Measurements from ENCODE around the gene TRIM66. TPM values are rescaled to one million over a fixed set of nuclear protein-coding genes. Genes with fewer than 3 reads are reported as not detected.

TRIM66 gene
- total RNA-seq, 4 donors from 2014 or later: 3.3 to 13.0 (median 6.2) TPM

DNA sequence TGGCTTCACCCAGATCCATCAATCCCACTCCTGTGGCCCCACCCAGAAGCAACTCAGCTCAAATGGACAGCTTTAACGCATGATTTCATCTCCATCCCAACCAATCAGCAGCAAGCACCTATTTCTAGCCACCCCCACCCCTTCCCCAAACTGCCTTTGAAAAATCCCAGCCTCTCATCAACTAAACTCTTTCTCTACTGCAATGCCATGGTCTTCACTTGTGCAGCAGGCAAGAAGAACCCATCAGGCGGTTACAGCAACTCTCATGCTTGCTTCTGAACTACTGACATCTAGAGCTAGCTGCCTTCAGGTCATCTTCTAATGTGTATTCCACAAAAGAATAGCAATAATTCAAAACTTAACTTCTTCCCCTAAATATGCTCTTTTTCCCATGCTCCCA is 46.3 kb downstream of the TRIM66 start:
- peak in 1 of 2 donors; percentile 1 for DNase-seq (ENCODE audit: low spot score in 2 of 2)
- no peak overlapping the region for H3K4me3 ChIP-seq (ENCODE audit: low read depth, poor library complexity, severe bottlenecking)
- intact Hi-C loops (cut with DNase I; ENCODE audit: low total_unique reads): no loop called here
- TF ChIP-seq POLR2A (IDR thresholded peaks at IDR 0.05): no peak
- no peak for TF ChIP-seq CTCF (IDR thresholded peaks at IDR 0.05)
- 95 to 98% methylated on average over 2 of the region's 2 CpGs for WGBS, 2 donors

- no peak for TF ChIP-seq CTCF (IDR thresholded peaks at IDR 0.05)
- no peak for TF ChIP-seq POLR2A (IDR thresholded peaks at IDR 0.05)
- no peak for DNase-seq (ENCODE audit: low spot score in 2 of 2)
- 96 to 97% methylated on average over 6 of the region's 6 CpGs for WGBS, 2 donors
- intact Hi-C loops (cut with DNase I; ENCODE audit: low total_unique reads): no loop called here
- H3K4me3 ChIP-seq (ENCODE audit: low read depth, poor library complexity, severe bottlenecking): no peak overlapping the region
Measured at GRCh38 chr11:8634498-8634897, 48.0 kb downstream of the TRIM66 start.

DNA sequence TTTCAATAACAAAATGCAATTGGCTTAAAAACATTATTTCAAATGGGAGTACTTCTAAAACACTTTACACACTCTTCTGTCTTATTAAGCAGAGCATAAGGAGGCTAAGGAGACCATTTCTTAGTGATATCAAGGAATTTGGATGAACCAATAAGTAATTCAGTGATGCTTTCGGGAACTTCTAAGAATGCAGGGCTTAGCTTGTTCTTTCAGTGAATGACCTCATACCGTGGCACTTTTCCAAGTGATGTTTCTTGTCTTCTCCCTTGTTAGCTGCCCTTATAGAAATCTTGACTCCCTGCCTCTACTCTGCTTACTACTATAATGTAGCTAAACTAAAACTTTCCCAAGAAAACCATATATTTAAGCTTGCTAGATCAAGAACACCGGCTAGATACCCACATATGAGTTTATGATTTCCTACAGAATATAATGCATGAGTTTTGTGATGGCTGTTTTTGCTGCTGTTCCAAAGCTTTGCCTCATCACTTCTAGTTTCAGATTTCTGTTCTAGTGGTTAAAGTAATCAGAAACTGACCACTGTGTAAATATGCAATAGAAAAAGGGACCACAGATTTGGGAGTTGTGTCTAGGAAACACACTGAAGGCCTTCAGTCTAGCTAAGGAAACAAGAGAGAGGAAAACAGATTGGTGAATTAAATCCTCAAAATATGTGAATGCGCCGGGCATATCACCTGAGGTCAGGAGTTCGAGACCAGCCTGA is 50.9 kb downstream of the TRIM66 start:
- no peak for DNase-seq (ENCODE audit: low spot score in 2 of 2)
- no peak for TF ChIP-seq CTCF (IDR thresholded peaks at IDR 0.05)
- no peak for TF ChIP-seq POLR2A (IDR thresholded peaks at IDR 0.05)
- WGBS, 2 donors: 83 to 88% methylated on average over 6 of the region's 6 CpGs
- H3K4me3 ChIP-seq (ENCODE audit: low read depth, poor library complexity, severe bottlenecking): no peak overlapping the region
- intact Hi-C loops (cut with DNase I; ENCODE audit: low total_unique reads): no loop called here

DNA sequence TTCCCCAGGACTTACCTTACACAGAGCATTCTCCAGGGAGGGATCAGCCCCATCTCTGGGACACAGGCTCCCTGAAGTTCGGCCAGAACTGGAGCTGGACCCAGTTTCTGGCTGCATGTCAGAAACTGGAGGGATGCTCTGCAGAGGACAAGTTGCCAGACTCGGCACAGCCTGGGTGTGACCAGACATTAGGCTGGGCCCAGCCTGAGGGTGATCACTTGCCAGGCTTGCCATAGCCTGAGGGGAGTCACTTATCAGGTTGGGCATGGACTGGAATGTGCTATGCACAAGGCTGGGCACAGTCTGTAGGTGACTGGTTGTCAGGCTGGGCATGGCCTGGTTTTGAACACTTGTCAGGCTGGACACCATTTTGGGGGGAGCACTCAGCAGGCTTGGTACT is 57.8 kb downstream of the TRIM66 start:
- 39 to 50% methylated on average over 2 of the region's 2 CpGs for WGBS, 2 donors
- TF ChIP-seq POLR2A (IDR thresholded peaks at IDR 0.05) (no peak), CTCF (IDR thresholded peaks at IDR 0.05) (no peak)
- DNase-seq (ENCODE audit: low spot score in 2 of 2): no peak
- no peak overlapping the region for H3K4me3 ChIP-seq (ENCODE audit: low read depth, poor library complexity, severe bottlenecking)
- intact Hi-C loops (cut with DNase I; ENCODE audit: low total_unique reads): no loop called here

DNA sequence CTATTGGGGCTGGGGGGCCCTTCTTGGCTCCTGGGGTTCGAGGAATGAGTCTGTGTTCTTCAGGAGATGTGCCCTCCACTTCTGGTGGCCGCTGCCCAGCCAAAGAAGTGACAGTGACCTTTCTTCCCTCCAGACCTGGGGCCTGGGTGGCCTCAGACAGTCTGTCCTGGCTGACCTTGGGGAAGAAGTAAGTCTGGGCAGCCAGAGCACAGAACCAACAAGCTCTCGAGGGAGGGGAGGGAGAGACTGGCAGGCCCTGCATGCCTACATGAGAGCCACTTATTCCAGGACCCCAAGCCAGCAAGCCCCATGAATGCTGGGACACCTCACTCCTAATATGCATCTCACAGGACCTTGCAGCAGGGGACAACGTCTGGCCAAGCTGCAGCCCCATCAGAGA is 61.3 kb downstream of the TRIM66 start:
- no peak overlapping the region for H3K4me3 ChIP-seq (ENCODE audit: low read depth, poor library complexity, severe bottlenecking)
- intact Hi-C loops (cut with DNase I; ENCODE audit: low total_unique reads): no loop called here
- DNase-seq (ENCODE audit: low spot score in 2 of 2): no peak
- TF ChIP-seq CTCF (IDR thresholded peaks at IDR 0.05): no peak
- no peak for TF ChIP-seq POLR2A (IDR thresholded peaks at IDR 0.05)
- WGBS, 2 donors: 67 to 80% methylated on average over 4 of the region's 4 CpGs

DNA sequence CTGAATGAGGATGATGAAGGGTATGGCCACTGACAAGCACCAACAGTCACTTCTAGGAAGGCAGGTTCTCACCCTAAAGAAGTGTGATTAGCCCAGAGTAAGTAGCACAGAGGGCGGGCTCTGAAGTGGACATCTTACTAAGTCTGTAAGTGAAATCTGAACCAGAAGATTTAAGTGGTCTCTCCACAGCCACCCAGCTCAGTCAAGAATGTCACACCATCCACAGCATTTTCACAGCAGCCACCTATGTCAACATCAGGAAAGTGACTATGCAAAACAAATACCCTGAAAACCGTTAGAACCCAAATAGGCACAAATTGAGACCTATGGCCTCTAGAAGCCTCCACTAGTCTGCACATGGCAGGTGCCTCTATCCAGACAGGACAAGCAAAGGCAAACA is 65.4 kb downstream of the TRIM66 start:
- DNase-seq (ENCODE audit: low spot score in 2 of 2): no peak
- H3K4me3 ChIP-seq (ENCODE audit: low read depth, poor library complexity, severe bottlenecking): no peak overlapping the region
- WGBS, 2 donors: 87 to 88% methylated on average over 2 of the region's 2 CpGs
- intact Hi-C loops (cut with DNase I; ENCODE audit: low total_unique reads): no loop called here
- no peak for TF ChIP-seq CTCF (IDR thresholded peaks at IDR 0.05)
- TF ChIP-seq POLR2A (IDR thresholded peaks at IDR 0.05): no peak
